ENCODE results near the gene TIMD4. TPM values are rescaled to one million over a fixed set of nuclear protein-coding genes. Genes with fewer than 3 reads are reported as not detected.

The TIMD4 gene
- total and polyA plus RNA-seq, 9 of the 15 experiments (the other 6 are each of a cell fraction or from before 2014, with no cell fraction given) = not detected

- in situ Hi-C loops (cut with MboI) = no loop called here
- no peak for TF ChIP-seq CSDE1 (IDR thresholded peaks at IDR 0.05)
- TF ChIP-seq CC2D1A (IDR thresholded peaks at IDR 0.05) = no peak
- no peak for TF ChIP-seq RFX7 (CRISPR knock-in tag; IDR thresholded peaks at IDR 0.05)
- TF ChIP-seq CEBPZ (IDR thresholded peaks at IDR 0.05; ENCODE audit: borderline replicate concordance, low read depth, low read length) = no peak
- no peak for TF ChIP-seq MBD2 (IDR thresholded peaks at IDR 0.05; ENCODE audit: borderline replicate concordance, low read depth)
- TF ChIP-seq FOXA3 (CRISPR knock-in tag; conservative IDR thresholded peaks at IDR 0.05 in 1 of 2, IDR thresholded peaks at IDR 0.05 in 1 of 2) = no peak
- no peak for TF ChIP-seq ERF (CRISPR knock-in tag; IDR thresholded peaks at IDR 0.05)
- TF ChIP-seq HMBOX1 (IDR thresholded peaks at IDR 0.05) = no peak
- TF ChIP-seq E4F1 (CRISPR knock-in tag; IDR thresholded peaks at IDR 0.05; ENCODE audit: borderline replicate concordance) = no peak
- TF ChIP-seq, protein P1, sequence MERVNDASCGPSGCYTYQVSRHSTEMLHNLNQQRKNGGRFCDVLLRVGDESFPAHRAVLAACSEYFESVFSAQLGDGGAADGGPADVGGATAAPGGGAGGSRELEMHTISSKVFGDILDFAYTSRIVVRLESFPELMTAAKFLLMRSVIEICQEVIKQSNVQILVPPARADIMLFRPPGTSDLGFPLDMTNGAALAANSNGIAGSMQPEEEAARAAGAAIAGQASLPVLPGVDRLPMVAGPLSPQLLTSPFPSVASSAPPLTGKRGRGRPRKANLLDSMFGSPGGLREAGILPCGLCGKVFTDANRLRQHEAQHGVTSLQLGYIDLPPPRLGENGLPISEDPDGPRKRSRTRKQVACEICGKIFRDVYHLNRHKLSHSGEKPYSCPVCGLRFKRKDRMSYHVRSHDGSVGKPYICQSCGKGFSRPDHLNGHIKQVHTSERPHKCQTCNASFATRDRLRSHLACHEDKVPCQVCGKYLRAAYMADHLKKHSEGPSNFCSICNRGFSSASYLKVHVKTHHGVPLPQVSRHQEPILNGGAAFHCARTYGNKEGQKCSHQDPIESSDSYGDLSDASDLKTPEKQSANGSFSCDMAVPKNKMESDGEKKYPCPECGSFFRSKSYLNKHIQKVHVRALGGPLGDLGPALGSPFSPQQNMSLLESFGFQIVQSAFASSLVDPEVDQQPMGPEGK (CRISPR knock-in tag; IDR thresholded peaks at IDR 0.05; ENCODE audit: borderline replicate concordance) = no peak
- Histone ChIP-seq H3K9me3 (replicated peaks; ENCODE audit: control insufficient read depth, insufficient read depth, low read depth, low read length) (no peaks in the 10 kb centered on the region), H4K20me1 (replicated peaks; ENCODE audit: control insufficient read depth, insufficient read depth, low read length) (no peaks in the 10 kb centered on the region), H3K9me1 (ENCODE audit: control insufficient read depth, insufficient read depth, low read length) (no peaks in the 10 kb centered on the region), H3K4me3 (no peak overlapping the region), H3K4me2 (ENCODE audit: insufficient read depth, low read length) (no peak overlapping the region), H2AFZ (ENCODE audit: low read depth, low read length) (no peak overlapping the region), H3K27ac (ENCODE audit: extremely low read depth, low read depth, low read length) (no peak overlapping the region), H3K36me3 (ENCODE audit: control insufficient read depth, insufficient read depth, low read length) (no peaks in the 10 kb centered on the region), H3K27me3 (ENCODE audit: control insufficient read depth in 2 of 2, insufficient read depth in 2 of 2, low read length in 2 of 2) (no peaks in the 10 kb centered on the region), H3K79me2 (ENCODE audit: control insufficient read depth, insufficient read depth, low read length) (no peaks in the 10 kb centered on the region), H3K9ac (ENCODE audit: insufficient read depth in 1 of 2, low read depth in 2 of 2, low read length in 2 of 2) (no peak overlapping the region), H3K4me1 (replicated peaks in 1 of 2; ENCODE audit: control insufficient read depth in 2 of 2, insufficient read depth in 2 of 2, low read length in 2 of 2) (no peaks in the 10 kb centered on the region)
- CTCF ChIA-PET (ENCODE audit: low intra/inter-chr PET ratio) = no interaction called here
- POLR2A ChIA-PET = no interaction called here
- no peak for ATAC-seq
- 2% methylated on average over 5 of the region's 5 CpGs for WGBS (ENCODE audit: insufficient coverage, low coverage, missing lambda C conversion rate)
- no peak for DNase-seq (ENCODE audit: extremely low read depth in 1 of 4, low spot score in 3 of 4)
- BruUV-seq (replicated peaks) = no TSS peak
- intact Hi-C loops (cut with micrococcal nuclease) = no loop called here
- no peak for FAIRE-seq
Measured at GRCh38 chr5:156912869-156913268, 50.2 kb downstream of the TIMD4 start.
